Measurements from ENCODE around the gene GLT1D1.

- TF ChIP-seq CTCF (IDR thresholded peaks at IDR 0.05) = no peak
- TF ChIP-seq POLR2A (IDR thresholded peaks at IDR 0.05) = no peak
Measured at GRCh38 chr12:128864516-128865186, 11.4 kb downstream of the GLT1D1 start.

Data from upper lobe of left lung (tissue), 4 donors.